Measurements from ENCODE around the gene SPTBN1. TPM values are rescaled to one million over a fixed set of nuclear protein-coding genes. Genes with fewer than 3 reads are reported as not detected.
A peak's percentile ranks its signal among the peaks of the same experiment; 100 is the strongest.
"Not testable (repeated sequence)": the region's sequence is repeated elsewhere in the genome, so short reads cannot be mapped to it uniquely, and the experiment has no call there.

The SPTBN1 gene
- total and polyA plus RNA-seq, 5 donors = 141 to 348 (median 331) TPM

DNA sequence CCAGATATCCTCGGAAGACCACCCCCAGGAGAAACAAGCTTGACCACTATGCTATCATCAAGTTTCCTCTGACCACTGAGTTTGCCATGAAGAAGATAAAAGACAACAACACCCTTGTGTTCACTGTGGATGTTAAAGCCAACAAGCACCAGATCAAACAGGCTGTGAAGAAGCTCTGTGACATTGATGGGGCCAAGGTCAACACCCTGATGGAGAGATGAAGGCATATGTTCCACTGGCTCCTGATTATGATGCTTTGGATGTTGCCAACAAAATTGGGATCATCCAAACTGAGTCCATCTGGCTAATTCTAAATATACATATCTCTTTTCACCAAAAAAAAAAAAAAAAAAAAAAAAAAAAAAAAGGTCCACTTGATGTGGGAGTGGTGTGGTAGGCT, 73.4 kb downstream of the SPTBN1 start:
- intact Hi-C loops (cut with DNase I) = loop anchor here in 3 of 4 donors (10.0 kb wide), 3 partner anchors 105 to 175 kb away; no protein-coding TSS in a partner anchor
- 84% methylated on average over 1 of the region's 1 CpG for WGBS
- not testable (repeated sequence) for H3K27me3 ChIP-seq (ENCODE audit: control insufficient read depth, insufficient read depth); H3K4me3 ChIP-seq (ENCODE audit: low read length); DNase-seq; H3K9me3 ChIP-seq (ENCODE audit: control insufficient read depth, low read length); H3K27ac ChIP-seq (ENCODE audit: low read length); ATAC-seq
- H3K4me1 ChIP-seq (ENCODE audit: control insufficient read depth, insufficient read depth, low read length) = peaks cover 13% of the 10 kb centered on the region

DNA sequence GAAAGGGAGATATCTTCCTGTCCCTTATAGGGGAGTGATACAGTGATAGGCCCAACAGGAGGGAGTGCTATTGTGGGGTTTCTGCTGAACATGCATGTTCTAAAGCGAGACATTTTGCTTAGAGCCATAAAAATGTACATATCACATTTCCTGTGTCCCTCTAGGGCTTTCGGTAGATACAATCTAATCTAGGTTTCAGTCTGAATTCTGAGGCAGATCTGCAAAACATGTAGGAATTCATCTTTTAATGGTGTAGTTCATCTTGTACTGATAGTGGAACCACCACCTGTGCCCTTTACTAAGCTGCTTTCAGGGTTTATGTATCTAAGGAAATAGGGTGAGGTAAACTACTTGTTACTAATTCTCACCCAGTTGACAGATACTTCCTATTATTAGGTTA, 73.8 kb downstream of the SPTBN1 start:
- intact Hi-C loops (cut with DNase I) = loop anchor here in 3 of 4 donors (10.0 kb wide), 3 partner anchors 105 to 175 kb away; no protein-coding TSS in a partner anchor

DNA sequence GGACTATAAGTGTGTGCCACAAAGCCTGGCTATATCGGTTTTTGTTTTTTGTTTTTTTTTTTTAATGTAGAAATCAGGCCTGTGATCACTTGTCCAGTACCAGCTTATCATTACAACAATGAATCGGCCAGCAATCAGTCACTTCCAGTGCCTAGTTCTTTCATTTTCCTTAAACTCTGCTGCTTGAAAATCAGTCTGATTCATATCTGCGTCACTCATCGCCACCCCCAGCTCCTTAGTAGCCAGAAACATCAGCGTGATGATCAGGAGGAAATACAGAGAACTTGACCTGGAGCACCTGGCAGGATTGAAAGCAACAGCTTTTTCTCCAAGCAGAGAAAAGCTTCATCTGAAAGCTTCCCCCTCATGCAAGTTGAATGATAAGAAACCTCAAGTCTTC, 75.4 kb downstream of the SPTBN1 start:
- no peaks in the 10 kb centered on the region for H3K9me3 ChIP-seq (ENCODE audit: control insufficient read depth, low read length)
- no peaks in the 10 kb centered on the region for H3K27me3 ChIP-seq (ENCODE audit: control insufficient read depth, insufficient read depth)
- no peak overlapping the region for H3K4me3 ChIP-seq (ENCODE audit: low read length)
- DNase-seq (no peak), ATAC-seq (no peak)
- no peak overlapping the region for H3K27ac ChIP-seq (ENCODE audit: low read length)
- H3K4me1 ChIP-seq (ENCODE audit: control insufficient read depth, insufficient read depth, low read length) = peaks cover 7% of the 10 kb centered on the region
- intact Hi-C loops (cut with DNase I) = no loop called here
- WGBS = 61% methylated on average over 5 of the region's 5 CpGs

More for the DNA sequence above, 73.8 kb downstream of the SPTBN1 start:
- DNase-seq = no peak
- Histone ChIP-seq H3K27me3 (ENCODE audit: control insufficient read depth, insufficient read depth) (no peaks in the 10 kb centered on the region), H3K9me3 (ENCODE audit: control insufficient read depth, low read length) (no peaks in the 10 kb centered on the region), H3K4me1 (ENCODE audit: control insufficient read depth, insufficient read depth, low read length) (peaks cover 11% of the 10 kb centered on the region), H3K4me3 (ENCODE audit: low read length) (no peak overlapping the region), H3K27ac (ENCODE audit: low read length) (no peak overlapping the region)
- 78% methylated on average over 2 of the region's 2 CpGs for WGBS
- ATAC-seq = no peak

DNA sequence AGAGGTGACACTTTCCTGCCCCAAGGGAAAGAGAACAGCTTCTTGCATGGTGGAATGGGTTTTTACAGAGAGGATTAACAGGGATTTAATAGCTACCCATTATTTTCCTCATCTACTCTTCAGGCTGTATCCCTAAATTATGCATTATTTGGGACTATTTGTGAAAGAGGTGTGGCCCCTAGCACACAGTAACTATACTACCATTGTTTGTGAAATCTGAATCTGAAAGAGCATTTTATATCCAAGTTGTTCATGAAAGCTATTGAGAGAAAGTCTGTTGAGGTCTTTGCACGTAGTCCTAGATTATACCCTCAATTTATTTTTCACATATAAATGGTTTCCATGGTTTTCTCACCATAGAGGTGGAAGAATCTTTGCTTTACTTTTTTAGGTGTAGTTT, 78.1 kb downstream of the SPTBN1 start:
- H3K4me3 ChIP-seq (ENCODE audit: low read length) = no peak overlapping the region
- H3K27me3 ChIP-seq (ENCODE audit: control insufficient read depth, insufficient read depth) = no peaks in the 10 kb centered on the region
- no peaks in the 10 kb centered on the region for H3K9me3 ChIP-seq (ENCODE audit: control insufficient read depth, low read length)
- 81% methylated on average over 1 of the region's 1 CpG for WGBS
- intact Hi-C loops (cut with DNase I) = no loop called here
- H3K4me1 ChIP-seq (ENCODE audit: control insufficient read depth, insufficient read depth, low read length) = peaks cover 11% of the 10 kb centered on the region
- H3K27ac ChIP-seq (ENCODE audit: low read length) = no peak overlapping the region
- no peak for ATAC-seq
- no peak for DNase-seq

DNA sequence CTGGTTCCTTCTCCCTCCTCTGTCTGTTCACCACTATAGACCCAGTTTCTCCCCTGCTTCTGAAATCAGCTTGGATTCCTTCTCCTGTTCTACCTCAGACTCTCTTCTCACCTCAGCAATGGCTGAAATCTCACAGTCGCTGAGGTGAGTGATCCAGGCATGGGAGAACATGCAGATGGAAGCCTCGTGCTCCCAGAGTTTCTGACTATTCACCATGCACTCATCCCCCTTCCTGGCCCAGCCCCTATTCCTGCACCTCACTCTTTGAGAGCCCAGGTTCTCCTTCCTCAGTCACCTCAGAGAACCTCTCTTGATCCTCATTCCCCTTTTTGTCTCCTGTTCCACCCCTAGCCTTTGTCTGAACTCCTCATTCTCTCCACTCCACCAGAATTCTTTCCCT, 78.5 kb downstream of the SPTBN1 start:
- intact Hi-C loops (cut with DNase I) = no loop called here
- Histone ChIP-seq H3K27me3 (ENCODE audit: control insufficient read depth, insufficient read depth) (no peaks in the 10 kb centered on the region), H3K9me3 (ENCODE audit: control insufficient read depth, low read length) (no peaks in the 10 kb centered on the region), H3K4me1 (ENCODE audit: control insufficient read depth, insufficient read depth, low read length) (peaks cover 11% of the 10 kb centered on the region), H3K27ac (ENCODE audit: low read length) (no peak overlapping the region), H3K4me3 (ENCODE audit: low read length) (no peak overlapping the region)
- DNase-seq = no peak
- no peak for ATAC-seq
- 88% methylated on average over 2 of the region's 2 CpGs for WGBS

DNA sequence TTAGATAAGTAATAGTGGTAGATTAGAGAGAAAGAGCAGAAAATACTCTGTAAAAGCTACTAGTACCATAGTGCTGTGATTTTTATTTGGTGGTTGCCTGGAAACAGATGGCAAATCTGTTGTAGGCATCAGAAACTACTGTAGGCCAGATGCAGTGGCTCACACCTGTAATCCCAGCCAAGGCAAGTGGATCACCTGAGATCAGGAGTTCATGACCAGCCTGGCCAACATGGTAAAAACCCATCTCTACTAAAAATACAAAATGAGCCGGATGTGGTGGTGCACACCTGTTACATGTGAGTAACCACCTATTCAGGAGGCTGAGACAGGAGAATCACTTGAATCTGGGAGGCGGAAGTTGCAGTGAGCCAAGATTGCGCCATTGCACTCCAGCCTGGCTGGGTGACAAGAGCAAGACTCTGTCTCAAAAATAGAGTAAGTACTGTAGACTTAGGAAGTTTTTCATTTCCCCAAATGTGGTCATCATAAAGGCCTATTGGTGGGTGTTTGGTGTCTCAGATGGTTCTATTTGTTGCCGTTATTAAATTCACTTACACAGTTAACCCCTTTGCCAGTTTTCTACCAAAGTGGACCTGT, 79.6 kb downstream of the SPTBN1 start:
- WGBS = 68% methylated on average over 4 of the region's 4 CpGs
- DNase-seq = peak; percentile 33 to 71 (median 70)
- Histone ChIP-seq H3K9me3 (ENCODE audit: control insufficient read depth, low read length) (no peaks in the 10 kb centered on the region), H3K4me1 (ENCODE audit: control insufficient read depth, insufficient read depth, low read length) (peaks cover 15% of the 10 kb centered on the region), H3K27ac (ENCODE audit: low read length) (no peak overlapping the region), H3K27me3 (ENCODE audit: control insufficient read depth, insufficient read depth) (no peaks in the 10 kb centered on the region), H3K4me3 (ENCODE audit: low read length) (no peak overlapping the region)
- no peak for ATAC-seq
- intact Hi-C loops (cut with DNase I) = no loop called here

DNA sequence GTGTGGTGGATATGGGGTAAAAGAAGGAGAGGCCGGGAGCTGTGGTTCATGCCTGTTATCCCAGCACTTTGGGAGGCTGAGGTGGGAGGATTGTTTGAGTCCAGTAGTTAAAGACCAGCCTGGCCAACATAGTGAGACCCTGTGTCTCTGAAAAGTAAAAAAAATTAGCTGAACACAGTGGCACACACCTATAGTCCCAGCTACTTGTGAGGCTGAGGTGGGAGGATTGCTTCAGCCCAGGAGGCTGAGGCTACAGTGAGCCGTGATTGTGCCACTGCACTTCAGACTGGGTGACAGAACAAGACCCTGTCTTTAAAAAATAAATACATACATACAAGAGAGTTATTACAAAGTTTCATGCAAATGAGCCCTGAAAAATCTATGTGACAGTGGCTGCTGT, 80.6 kb downstream of the SPTBN1 start:
- no peaks in the 10 kb centered on the region for H3K27me3 ChIP-seq (ENCODE audit: control insufficient read depth, insufficient read depth)
- intact Hi-C loops (cut with DNase I) = no loop called here
- peaks cover 15% of the 10 kb centered on the region for H3K4me1 ChIP-seq (ENCODE audit: control insufficient read depth, insufficient read depth, low read length)
- no peak overlapping the region for H3K27ac ChIP-seq (ENCODE audit: low read length)
- no peak overlapping the region for H3K4me3 ChIP-seq (ENCODE audit: low read length)
- H3K9me3 ChIP-seq (ENCODE audit: control insufficient read depth, low read length) = no peaks in the 10 kb centered on the region
- DNase-seq (no peak), ATAC-seq (no peak)
- WGBS = 97% methylated on average over 2 of the region's 2 CpGs

DNA sequence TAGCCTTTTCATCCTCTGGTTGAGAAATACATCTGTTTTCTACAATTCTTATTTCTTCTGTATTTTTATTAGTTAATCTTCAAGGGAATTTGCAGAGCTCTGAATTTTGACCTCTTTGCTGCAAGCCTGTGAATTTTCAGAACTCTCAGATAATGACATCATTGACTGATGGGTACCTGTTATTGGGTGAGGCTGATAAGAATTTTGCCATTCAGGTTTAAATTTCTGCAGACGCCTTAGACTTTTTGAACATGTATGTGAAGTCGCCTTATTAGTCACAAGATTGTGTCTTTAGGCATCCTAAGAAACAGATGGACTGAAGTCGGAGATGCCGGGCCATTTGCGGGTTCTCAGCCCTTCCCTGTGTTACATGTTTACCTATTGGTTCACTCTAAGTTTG, 82.4 kb downstream of the SPTBN1 start:
- Histone ChIP-seq H3K4me1 (ENCODE audit: control insufficient read depth, insufficient read depth, low read length) (peaks cover 21% of the 10 kb centered on the region), H3K4me3 (ENCODE audit: low read length) (no peak overlapping the region), H3K27me3 (ENCODE audit: control insufficient read depth, insufficient read depth) (no peaks in the 10 kb centered on the region), H3K9me3 (ENCODE audit: control insufficient read depth, low read length) (no peaks in the 10 kb centered on the region), H3K27ac (ENCODE audit: low read length) (no peak overlapping the region)
- intact Hi-C loops (cut with DNase I) = no loop called here
- no peak for DNase-seq
- no peak for ATAC-seq
- 93% methylated on average over 5 of the region's 5 CpGs for WGBS

DNA sequence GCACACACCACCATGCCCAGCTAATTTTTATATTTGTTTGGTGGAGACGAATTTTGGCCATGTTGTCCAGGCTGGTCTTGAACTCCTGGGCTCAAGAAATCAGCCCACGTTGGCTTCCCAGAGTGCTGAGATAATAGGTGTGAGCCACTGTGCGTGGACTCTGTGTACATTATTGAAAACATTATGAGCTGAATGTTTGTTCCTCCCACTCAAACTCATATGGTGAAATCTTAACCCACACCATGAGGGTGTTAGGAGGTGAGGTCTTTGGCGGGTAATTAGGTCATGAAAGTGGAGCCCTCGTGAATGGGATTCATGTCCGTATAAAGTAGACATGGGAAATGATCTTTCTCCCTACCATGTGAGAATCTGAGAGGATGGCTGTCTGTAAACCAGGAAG, 83.6 kb downstream of the SPTBN1 start:
- no peak overlapping the region for H3K27ac ChIP-seq (ENCODE audit: low read length)

DNA sequence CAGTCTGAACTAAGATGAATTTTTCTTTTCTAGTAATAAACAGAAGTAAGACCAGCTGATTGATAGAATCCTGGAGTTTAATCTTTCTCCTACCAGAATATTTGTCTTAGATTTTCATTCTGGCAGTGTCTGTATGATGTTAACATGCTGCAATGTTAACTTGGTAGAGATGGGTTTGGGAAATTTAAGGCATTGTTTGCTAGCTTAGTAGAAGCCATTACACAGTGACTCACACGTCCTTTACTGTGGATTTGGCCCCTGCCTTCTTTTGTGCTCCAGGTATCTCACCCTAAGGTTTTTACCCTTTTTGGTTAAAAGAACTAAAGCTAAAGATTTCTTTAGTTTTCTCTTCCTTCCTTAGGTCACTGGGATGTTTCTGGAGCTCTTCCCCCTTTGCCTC, 84.1 kb downstream of the SPTBN1 start:
- no peak overlapping the region for H3K27ac ChIP-seq (ENCODE audit: low read length)
- DNase-seq = no peak
- WGBS = 41% methylated on average over 1 of the region's 1 CpG
- no peaks in the 10 kb centered on the region for H3K27me3 ChIP-seq (ENCODE audit: control insufficient read depth, insufficient read depth)
- intact Hi-C loops (cut with DNase I) = no loop called here
- peaks cover 19% of the 10 kb centered on the region for H3K4me1 ChIP-seq (ENCODE audit: control insufficient read depth, insufficient read depth, low read length)
- no peak overlapping the region for H3K4me3 ChIP-seq (ENCODE audit: low read length)
- no peaks in the 10 kb centered on the region for H3K9me3 ChIP-seq (ENCODE audit: control insufficient read depth, low read length)
- ATAC-seq = no peak

More for the DNA sequence above, 83.6 kb downstream of the SPTBN1 start:
- Histone ChIP-seq H3K4me3 (ENCODE audit: low read length) (no peak overlapping the region), H3K27me3 (ENCODE audit: control insufficient read depth, insufficient read depth) (no peaks in the 10 kb centered on the region), H3K4me1 (ENCODE audit: control insufficient read depth, insufficient read depth, low read length) (peaks cover 19% of the 10 kb centered on the region), H3K9me3 (ENCODE audit: control insufficient read depth, low read length) (no peaks in the 10 kb centered on the region)
- 79% methylated on average over 6 of the region's 6 CpGs for WGBS
- ATAC-seq (no peak), DNase-seq (no peak)
- intact Hi-C loops (cut with DNase I) = no loop called here

DNA sequence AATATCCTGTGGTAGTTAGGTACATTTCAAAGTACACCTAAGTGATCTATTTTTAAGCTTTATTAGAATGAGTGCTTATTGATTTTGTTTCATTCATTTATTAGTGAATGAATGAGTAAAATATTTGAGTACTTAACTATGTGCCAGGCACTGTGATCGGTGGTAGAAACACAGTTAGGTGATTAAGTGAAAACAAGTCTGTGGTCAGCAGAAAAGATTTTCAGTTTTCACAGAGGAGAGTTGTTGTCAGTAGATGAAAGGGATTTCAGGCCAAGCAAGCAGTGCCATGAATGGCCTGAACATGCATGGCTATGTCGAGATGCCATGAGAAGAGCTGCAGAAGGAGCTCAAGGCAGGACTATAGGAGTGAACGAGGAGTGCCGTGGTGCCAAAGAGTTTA, 85.9 kb downstream of the SPTBN1 start:
- Histone ChIP-seq H3K9me3 (ENCODE audit: control insufficient read depth, low read length) (no peaks in the 10 kb centered on the region), H3K27ac (ENCODE audit: low read length) (no peak overlapping the region), H3K4me1 (ENCODE audit: control insufficient read depth, insufficient read depth, low read length) (peaks cover 16% of the 10 kb centered on the region), H3K4me3 (ENCODE audit: low read length) (no peak overlapping the region), H3K27me3 (ENCODE audit: control insufficient read depth, insufficient read depth) (no peaks in the 10 kb centered on the region)
- WGBS = 72% methylated on average over 4 of the region's 4 CpGs
- ATAC-seq = no peak
- DNase-seq = no peak
- intact Hi-C loops (cut with DNase I) = no loop called here
